Smooth muscle cell (in vitro differentiated cells): ENCODE results near the gene HENMT1. TPM values are rescaled to one million over a fixed set of nuclear protein-coding genes. Genes with fewer than 3 reads are reported as not detected.

ENCODE experiments used
- DNase-seq: peaks from one replicate; lab custom pipeline; 2025; ENCODE audit not compliant: unreplicated experiment; lab: John Stamatoyannopoulos, UW
- H2AFZ ChIP-seq: fragments of 200-600 bp; sonication (generic); 2 replicates; pipeline ENCODE4 v1.6.0; 2016; ENCODE audit warnings: antibody characterized with exemption, low read depth, mild to moderate bottlenecking
- H3F3A ChIP-seq: fragments of 200-600 bp; sonication (generic); 2 replicates; pipeline ENCODE4 v1.6.0; 2017; ENCODE audit warnings: antibody characterized with exemption, low read depth
- H3K27ac ChIP-seq: fragments of 200-600 bp; sonication (generic); 2 replicates; pipeline ENCODE4 v1.5.1; 2016; ENCODE audit warnings: low read depth, mild to moderate bottlenecking
- H3K27me3 ChIP-seq: fragments of 200-600 bp; sonication (generic); 2 replicates; pipeline ENCODE4 v1.6.1; 2016; ENCODE audit warnings: low read depth, mild to moderate bottlenecking
- H3K36me3 ChIP-seq: fragments of 200-600 bp; sonication (generic); 2 replicates; pipeline ENCODE4 v1.5.1; 2016; ENCODE audit warnings: low read depth
- H3K4me1 ChIP-seq: fragments of 200-600 bp; sonication (generic); 2 replicates; pipeline ENCODE4 v1.5.1; 2016; ENCODE audit warnings: low read depth
- H3K4me2 ChIP-seq: fragments of 200-600 bp; sonication (generic); 2 replicates; pipeline ENCODE4 v1.6.0; 2016; ENCODE audit warnings: mild to moderate bottlenecking
- H3K4me3 ChIP-seq: fragments of 200-600 bp; sonication (generic); 2 replicates; pipeline ENCODE4 v1.5.1; 2016; ENCODE audit warnings: mild to moderate bottlenecking
- H3K79me2 ChIP-seq: fragments of 200-600 bp; sonication (generic); 2 replicates; pipeline ENCODE4 v1.6.0; 2016; ENCODE audit warnings: low read depth, mild to moderate bottlenecking
- H3K9ac ChIP-seq: fragments of 200-600 bp; sonication (generic); 2 replicates; pipeline ENCODE4 v1.6.0; 2016; ENCODE audit warnings: low read depth
- H3K9me3 ChIP-seq: fragments of 200-600 bp; sonication (generic); replicated peaks from 2 replicates; pipeline ENCODE4 v1.5.1; 2016; ENCODE audit warnings: low read depth
- H4K20me1 ChIP-seq: fragments of 200-600 bp; sonication (generic); 2 replicates; pipeline ENCODE4 v1.6.0; 2016; ENCODE audit warnings: low read depth
- WGBS: methylation state at CpG from one replicate; pipeline ENCODE4 v1.1.7; 2016; ENCODE audit warnings: low lambda C conversion rate; 5-methylcytosine and 5-hydroxymethylcytosine counted together
- polyA plus RNA-seq: library from polyadenylated mRNA; unstranded; fragments of >200 nt; fragmentation: Nextera tagmentation; extraction: Ambion mirVana; gene quantifications from 2 replicates; pipeline ENCODE4 v1.2.1, GENCODE V29; 2016
- total RNA-seq: library from RNA; depleted of rRNA; stranded (reverse); fragments of >200 nt; gene quantifications from 2 replicates; pipeline ENCODE4 v1.2.3, GENCODE V29; 2014
- TF ChIP-seq, protein P1 (sequence below): fragments of 200-600 bp; sonication (generic); IDR thresholded peaks from 2 replicates; pipeline ENCODE4 v1.5.1; 2017; ENCODE audit warnings: borderline replicate concordance, mild to moderate bottlenecking, antibody characterized with exemption; ENCODE audit not compliant: insufficient read depth, poor library complexity, severe bottlenecking

Gene HENMT1
- total and polyA plus RNA-seq, 2 experiments from 2014 or later, result 1.6 to 3.5 TPM

DNA sequence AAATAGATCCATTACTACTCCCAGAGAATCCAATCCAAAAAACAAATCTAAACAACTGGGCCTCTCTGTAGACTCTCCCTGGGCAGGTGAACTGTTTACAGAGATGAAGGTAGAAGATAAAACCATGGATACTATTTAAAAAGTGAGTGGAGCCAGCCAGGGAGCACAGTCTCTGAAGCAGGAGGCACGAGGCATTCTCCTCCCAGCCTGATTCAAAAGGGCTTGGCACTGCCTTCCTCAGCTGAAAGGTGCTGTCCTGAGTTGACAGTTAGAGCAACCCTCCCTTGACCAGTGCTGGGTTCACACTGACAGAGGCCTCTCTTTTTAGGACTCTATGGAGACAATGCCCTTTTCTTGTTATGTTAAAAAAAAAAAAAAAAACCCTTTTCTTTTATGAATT lies 36.8 kb downstream of the HENMT1 start:
- H3K27me3 ChIP-seq, result no peaks in the 10 kb centered on the region
- no peaks in the 10 kb centered on the region for H3K9me3 ChIP-seq
- no peak for DNase-seq
- H3K36me3 ChIP-seq, result no peaks in the 10 kb centered on the region
- no peaks in the 10 kb centered on the region for H3F3A ChIP-seq
- no peak overlapping the region for H2AFZ ChIP-seq
- TF ChIP-seq, protein P1, sequence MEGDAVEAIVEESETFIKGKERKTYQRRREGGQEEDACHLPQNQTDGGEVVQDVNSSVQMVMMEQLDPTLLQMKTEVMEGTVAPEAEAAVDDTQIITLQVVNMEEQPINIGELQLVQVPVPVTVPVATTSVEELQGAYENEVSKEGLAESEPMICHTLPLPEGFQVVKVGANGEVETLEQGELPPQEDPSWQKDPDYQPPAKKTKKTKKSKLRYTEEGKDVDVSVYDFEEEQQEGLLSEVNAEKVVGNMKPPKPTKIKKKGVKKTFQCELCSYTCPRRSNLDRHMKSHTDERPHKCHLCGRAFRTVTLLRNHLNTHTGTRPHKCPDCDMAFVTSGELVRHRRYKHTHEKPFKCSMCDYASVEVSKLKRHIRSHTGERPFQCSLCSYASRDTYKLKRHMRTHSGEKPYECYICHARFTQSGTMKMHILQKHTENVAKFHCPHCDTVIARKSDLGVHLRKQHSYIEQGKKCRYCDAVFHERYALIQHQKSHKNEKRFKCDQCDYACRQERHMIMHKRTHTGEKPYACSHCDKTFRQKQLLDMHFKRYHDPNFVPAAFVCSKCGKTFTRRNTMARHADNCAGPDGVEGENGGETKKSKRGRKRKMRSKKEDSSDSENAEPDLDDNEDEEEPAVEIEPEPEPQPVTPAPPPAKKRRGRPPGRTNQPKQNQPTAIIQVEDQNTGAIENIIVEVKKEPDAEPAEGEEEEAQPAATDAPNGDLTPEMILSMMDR, result no peak
- no peaks in the 10 kb centered on the region for H3K79me2 ChIP-seq
- no peaks in the 10 kb centered on the region for H4K20me1 ChIP-seq
- H3K9ac ChIP-seq, result no peak overlapping the region
- H3K27ac ChIP-seq, result no peak overlapping the region
- H3K4me1 ChIP-seq, result no peaks in the 10 kb centered on the region
- no peak overlapping the region for H3K4me2 ChIP-seq
- no peak overlapping the region for H3K4me3 ChIP-seq
- 94% methylated on average over 1 of the region's 1 CpG for WGBS

DNA sequence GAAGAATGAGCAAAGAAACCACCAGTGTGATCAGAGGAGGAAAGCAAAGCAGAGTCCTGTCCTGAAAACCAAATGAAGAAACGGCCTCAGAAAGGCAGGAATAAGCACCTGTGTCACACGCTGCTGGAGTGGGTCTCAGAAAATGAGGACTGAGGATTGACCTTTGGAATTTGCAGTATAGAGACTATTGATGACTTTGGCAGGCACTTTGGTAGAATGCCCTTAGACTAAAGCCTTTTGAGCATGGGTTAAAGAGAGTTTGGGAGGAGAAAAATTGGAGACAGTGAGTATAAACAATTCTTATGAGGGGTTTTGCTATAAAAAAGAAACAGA lies 43.2 kb downstream of the HENMT1 start:
- Histone ChIP-seq H3K27me3 (no peaks in the 10 kb centered on the region), H3K9me3 (no peaks in the 10 kb centered on the region), H3K4me1 (no peaks in the 10 kb centered on the region), H3K36me3 (no peaks in the 10 kb centered on the region), H3K27ac (no peak overlapping the region), H4K20me1 (no peaks in the 10 kb centered on the region), H3K79me2 (no peaks in the 10 kb centered on the region), H3K4me3 (no peak overlapping the region), H2AFZ (no peak overlapping the region), H3F3A (no peaks in the 10 kb centered on the region), H3K9ac (no peak overlapping the region), H3K4me2 (no peak overlapping the region)
- WGBS, result 92% methylated on average over 2 of the region's 2 CpGs
- TF ChIP-seq, protein P1, result no peak
- DNase-seq, result no peak

DNA sequence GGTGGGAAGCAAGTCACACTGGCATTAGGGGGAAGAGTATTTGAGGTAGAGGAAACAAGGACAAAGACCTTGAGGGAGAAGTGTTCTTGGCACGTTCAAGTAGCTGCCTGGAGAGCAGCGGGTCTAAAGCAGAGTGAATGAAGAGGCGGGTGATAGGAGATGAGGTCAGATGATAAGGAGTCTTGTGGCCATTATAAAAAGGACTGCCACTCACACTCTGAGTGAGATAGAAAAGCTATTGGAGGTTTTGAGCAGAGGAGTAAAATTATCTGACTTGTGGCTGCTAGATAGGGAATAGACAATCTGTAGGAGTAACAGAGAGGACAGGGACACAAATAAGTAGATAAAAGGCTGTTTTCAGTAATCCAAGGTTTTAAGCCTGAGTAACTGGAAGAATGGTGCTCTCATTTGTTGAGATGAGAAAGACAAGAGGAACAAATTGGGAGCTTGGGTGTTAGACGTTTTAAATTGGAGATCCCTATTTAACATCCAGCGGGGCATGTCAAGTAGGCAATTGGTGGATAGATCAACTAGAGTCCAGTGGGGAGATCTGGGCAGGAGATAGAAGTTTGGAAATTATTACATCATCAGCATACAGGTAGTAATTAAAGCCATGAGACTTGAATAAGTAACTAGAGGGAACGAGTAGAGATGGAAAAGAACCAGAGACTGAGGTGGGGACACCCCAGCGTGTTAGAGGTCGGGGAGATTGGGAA lies 43.7 kb downstream of the HENMT1 start:
- WGBS, result 78% methylated on average over 8 of the region's 8 CpGs
- no peak overlapping the region for H3K4me2 ChIP-seq

More for the DNA sequence above, 43.7 kb downstream of the HENMT1 start:
- Histone ChIP-seq H3K4me3 (no peak overlapping the region), H3K9me3 (no peaks in the 10 kb centered on the region), H2AFZ (no peak overlapping the region), H3K27me3 (no peaks in the 10 kb centered on the region), H3K4me1 (no peaks in the 10 kb centered on the region), H3F3A (no peaks in the 10 kb centered on the region), H3K27ac (no peak overlapping the region), H3K79me2 (no peaks in the 10 kb centered on the region), H3K36me3 (no peaks in the 10 kb centered on the region), H3K9ac (no peak overlapping the region), H4K20me1 (no peaks in the 10 kb centered on the region)
- DNase-seq, result no peak
- TF ChIP-seq, protein P1, result no peak
